Hematopoietic multipotent progenitor cell treated with erythropoietin and hydrocortisone succinate and interleukin-3 and kit ligand, for 8 days (in vitro differentiated cells): Measurements from ENCODE around the gene MROH7.

ENCODE experiments used
- DNase-seq: peaks from one replicate; pipeline ENCODE4 v3.0.0-alpha.2; 2015

Gene MROH7

DNA sequence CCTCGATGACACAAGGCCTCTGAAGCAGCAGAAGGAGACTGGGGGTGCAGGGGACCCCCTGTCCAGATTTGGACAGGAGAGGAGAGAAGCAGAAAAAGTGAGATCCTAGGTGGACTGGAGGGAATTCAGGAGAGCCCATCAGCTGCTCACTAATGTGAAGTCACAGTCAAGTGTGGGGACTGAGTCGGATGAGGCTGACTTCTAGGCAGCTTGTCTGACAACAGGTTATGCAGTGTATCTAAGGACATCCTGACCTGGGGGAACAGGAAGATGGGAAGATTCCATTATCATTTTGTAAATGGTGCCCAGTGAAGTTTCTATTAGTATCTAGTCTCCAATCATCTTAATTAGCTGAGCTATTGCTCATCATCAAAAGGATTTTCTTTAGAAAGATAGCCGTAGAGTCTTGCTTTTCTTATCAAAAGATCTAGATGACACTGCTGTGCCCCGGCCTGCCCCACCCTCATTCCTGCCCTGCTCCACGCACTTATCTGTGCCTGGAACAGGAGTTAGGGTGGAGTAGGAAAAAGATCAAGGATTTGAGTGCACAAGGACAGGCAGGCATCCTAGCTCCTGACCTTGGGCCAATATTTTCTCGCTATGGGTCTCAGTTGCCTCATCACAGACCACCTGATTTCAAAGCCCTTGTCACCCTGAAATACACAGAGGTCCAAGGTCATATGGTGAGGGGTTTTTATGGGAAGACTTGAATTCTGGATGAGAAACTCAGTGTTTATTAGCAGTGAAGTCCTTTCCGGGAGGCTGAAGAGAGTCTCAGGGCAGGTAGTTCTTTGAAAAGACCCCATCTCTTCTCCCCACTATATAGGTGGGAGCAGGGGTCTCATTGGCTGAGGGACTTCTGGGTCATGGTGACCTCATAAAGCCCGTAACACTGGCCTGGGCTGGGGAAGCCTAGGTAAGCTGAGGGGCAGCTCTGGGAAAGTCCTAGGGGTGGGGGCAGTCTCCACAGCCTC lies at the start of gene MROH7:
Gene MROH7 (plus strand): TSS at position 924 of the 974 bp plus-strand sequence. CDS start 11,141 bp downstream, outside the sequence.
- DNase-seq = no peak

DNA sequence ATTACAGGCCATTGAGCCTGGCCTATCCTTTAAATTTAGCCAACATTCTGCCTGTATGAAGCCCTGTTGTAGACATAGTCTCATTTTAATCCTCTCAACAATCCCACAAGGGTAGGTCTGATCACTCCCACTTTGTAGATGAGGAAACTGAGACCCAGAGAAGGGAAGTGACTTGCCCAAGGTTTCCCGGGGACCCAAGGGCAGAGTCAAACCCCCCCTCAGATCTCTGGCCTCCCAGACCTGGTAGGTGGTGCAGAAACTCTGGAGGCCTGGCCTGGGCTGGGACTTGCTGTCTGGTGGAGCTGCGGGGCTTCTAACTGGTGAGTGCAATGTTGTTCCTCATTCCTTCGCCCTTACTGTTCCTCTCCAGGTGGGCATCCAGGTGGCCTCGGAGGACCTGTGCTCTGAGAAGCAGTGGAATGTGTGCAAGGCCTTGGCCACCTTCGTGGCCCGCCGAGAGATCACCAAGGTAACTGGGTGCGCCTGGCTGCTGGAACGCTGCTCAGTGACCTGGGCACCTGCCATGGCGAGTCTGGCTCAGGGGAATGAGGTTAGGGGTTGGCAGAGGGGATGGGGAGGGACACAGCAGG lies 47.9 kb upstream of the MROH7 start:
- no peak for DNase-seq

DNA sequence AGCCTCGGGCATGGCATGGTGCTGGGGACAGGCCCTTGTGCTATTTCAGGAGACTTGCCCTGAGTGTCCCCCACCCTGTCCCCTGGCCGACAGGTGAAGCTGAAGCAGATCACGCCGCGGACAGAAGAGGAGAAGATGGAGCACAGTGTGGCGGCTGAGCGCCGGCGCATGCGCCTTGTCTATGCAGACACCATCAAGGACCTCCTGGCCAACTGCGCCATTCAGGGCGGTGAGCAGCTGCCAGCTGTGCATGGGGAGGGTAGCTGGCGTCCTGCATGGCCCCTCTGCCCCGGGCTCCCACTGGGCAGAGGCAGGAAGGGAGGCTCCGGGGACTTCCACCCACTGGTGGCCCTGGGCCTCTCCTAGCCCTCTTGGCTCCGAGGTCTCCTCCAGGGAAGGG lies 47.1 kb upstream of the MROH7 start:
- DNase-seq = no peak

DNA sequence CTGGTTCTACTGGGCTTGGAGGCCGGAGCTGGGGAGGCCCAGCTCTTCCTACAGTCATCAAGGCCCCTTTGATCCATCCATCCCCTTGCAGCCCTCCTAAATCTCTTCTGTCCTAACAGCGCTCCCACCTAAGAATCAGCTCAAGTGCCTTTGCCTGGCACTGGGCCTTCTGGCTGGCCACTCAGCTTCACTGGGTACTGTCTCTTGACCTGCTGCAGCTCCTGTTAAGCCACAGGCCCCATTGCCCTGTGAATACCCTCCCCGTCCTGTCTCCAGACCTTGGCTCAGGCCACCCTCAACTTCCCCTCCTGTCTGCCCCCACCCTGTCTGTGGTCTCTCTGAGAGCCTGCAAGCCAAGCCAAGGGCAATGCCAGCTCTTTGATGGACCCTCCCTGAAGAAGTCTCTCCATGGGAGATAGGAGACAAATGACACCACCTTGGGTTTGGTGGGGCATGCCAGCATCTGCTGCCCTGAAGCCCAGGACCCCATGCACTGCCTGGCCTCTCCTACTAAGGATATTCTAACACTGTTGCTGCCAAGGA lies 45.6 kb upstream of the MROH7 start:
- DNase-seq = no peak

DNA sequence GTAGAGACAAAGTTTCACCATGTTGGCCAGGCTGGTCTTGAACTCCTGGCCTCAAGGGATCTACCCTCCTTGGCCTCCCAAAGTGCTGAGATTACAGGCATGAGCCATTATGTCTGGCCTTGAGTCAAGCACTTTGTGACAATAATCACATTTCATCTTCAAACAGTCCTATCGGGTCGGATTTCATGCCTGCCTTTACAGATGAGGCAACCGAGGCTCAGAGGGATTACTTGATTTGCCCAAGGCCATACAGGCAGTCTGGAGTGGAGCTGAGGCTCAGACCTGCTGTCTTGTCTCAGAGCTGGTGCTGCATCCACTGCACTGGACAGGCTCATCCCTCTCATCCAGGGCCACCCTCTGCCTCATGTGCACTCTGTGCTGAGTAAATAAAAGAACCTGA lies 44.8 kb upstream of the MROH7 start:
- DNase-seq = no peak

DNA sequence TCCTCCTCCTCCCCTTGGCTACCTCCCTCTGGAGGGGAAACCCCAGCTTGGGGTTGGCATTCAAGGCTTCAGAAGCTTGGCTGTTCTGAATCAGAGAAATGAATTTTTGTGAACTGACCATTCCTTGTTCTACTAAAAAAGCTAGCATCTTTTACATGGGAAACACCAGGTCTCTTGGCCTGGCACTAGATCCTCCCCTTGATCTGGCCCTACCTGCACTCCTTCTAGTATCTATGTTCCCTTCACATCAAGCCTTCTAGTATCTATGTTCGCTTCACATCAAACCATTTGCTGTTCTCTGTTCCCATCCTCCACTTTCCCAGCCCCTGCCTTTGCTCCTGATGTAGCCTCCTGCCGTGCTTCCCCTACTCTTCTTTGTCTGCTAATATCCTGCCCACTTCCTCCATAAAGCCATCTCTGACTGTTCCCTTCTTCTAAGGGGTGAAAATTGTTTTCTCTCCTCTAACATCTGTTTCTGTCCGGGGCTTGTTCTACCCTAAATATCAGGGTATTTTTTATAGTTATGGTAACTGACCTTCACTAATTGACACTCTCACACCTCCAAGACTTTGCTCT lies 44.0 kb upstream of the MROH7 start:
- no peak for DNase-seq

DNA sequence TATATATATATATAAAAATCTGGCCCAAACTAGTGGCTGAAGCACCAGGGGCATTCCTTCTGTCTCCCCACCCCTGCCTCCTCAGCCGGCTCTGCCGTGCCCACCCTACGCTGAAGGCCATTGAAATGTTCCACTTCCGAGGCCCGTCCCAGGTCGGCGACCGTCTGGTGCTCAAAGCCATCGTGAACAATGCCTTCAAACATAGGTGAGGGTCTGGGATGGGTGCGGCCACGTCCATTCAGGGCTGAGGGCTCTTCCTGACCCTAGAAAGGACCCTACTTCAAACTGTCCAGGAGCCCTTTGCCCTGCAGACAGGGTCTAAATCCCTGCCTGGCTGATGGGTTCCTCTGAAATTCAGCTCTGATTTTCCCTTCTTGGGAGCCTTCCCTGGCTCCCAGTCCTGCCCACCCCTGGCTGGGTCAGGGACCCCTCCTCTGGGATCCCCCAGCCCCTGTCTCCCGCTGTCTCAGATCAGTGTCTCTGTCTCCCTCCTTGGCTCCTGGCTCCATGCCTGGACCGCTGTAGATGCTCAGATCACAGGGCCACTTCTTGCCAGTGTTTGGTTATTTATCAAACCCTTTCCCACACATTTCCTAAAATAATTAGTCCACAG lies 42.3 kb upstream of the MROH7 start:
- no peak for DNase-seq

DNA sequence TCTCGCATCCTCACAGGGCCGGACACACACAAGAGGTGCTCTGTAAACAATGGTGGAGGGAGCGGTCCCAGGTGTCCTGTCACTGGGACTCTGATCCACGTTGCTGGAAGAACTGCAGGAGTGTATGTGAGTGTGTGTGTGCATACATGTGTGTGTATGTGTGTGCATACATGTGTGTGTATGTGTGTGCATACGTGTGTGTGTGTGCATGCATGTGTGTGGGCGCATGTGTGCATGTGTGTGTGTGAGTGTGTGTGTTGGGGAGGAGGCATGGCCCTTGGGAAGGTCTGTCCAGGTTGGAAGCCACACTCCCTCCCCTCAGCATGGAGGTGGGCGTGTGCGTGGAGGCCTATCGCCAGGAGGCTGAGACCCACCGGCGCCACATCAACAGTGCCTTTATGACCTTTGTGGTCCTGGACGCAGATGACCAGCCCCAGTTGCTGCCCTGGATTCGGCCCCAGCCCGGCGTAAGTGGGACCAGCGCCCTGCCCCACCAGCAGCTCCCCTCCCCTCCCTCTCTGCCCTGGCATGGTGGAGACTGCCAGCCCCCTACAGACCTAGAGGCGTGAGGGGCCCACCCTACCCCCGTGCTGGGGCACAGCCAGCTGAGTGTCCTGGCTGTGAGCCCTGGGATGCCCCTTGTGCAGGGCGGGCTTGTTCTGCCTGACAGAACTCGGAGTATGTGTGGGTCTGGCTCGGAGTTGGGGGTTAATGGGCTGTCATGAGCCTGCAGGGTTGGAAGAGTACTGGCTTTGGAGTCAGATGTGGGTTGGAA lies 40.5 kb upstream of the MROH7 start:
- no peak for DNase-seq

DNA sequence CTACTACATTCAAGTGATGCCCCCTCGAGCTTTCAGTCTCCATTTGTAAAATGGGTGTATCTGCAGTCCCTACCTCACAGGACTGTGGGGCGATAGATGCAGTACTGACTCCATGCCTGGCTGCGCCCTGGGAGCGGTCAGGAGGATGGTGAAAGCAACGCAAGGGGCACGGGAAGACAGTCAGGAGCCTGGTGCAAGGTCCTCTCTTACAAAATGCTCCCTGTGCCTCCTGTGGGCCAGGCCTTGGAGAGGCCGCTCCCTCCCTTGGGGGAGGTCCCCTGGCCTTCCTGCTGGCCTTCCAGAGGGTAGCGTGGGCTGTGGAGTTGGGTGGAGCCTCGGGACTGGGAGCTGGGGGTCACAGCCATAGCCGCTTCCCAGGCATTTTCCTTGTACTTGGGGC lies 39.9 kb upstream of the MROH7 start:
- no peak for DNase-seq

DNA sequence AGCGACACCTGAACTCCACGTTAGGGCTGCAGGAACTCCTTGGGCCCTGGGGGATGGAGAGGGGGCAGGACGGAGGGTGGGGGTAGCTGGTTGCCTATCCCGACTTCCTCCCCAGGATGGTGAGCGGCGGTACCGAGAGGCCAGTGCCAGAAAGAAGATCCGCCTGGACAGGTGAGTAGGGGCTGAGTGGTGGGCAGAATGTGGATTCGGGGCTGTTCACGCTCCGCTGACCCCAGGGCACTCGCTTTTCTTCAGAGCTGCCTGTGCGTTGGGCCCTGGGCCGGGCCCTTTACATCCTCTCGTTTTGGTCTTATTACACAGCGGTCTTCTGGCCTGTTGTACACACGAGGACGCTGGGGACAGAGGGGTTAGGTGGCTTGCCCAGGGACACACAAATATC lies 39.0 kb upstream of the MROH7 start:
- no peak for DNase-seq

DNA sequence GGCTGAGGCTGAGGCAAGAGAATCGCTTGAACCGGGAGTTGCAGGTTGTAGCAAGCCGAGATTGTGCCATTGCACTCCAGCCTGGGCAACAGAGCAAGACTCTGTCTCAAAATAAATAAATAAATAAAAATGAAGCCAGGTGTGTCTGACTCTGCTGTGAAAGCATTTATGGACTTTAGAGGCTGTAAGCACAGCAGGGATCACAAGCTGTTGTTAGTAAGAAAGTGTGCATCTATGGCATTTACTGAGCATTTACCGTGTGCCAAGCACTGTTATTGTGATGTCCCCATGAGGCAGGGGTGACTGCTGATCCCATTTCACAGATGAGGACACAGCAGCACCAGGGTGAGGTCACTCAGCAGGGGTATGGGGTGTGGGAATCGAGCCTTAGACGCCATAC lies 38.3 kb upstream of the MROH7 start:
- DNase-seq = no peak

DNA sequence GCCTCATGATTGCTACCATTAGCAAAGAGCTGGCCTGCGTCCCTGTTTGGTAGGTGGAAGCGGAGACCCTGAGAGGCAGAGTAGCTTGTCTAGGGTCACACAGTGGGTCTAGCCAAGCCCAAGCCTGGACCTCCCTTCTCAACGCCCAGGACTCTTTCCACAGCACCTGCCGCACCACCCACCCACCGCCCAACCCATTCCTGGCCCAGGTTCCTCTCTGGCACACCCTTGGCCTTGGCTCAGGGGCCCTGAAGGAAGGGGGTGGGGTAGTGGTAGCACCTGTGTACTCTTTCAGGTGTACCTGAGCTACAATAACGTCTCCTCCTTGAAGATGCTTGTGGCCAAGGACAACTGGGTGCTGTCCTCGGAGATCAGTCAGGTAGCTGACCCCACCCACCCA lies 37.5 kb upstream of the MROH7 start:
- DNase-seq = no peak

DNA sequence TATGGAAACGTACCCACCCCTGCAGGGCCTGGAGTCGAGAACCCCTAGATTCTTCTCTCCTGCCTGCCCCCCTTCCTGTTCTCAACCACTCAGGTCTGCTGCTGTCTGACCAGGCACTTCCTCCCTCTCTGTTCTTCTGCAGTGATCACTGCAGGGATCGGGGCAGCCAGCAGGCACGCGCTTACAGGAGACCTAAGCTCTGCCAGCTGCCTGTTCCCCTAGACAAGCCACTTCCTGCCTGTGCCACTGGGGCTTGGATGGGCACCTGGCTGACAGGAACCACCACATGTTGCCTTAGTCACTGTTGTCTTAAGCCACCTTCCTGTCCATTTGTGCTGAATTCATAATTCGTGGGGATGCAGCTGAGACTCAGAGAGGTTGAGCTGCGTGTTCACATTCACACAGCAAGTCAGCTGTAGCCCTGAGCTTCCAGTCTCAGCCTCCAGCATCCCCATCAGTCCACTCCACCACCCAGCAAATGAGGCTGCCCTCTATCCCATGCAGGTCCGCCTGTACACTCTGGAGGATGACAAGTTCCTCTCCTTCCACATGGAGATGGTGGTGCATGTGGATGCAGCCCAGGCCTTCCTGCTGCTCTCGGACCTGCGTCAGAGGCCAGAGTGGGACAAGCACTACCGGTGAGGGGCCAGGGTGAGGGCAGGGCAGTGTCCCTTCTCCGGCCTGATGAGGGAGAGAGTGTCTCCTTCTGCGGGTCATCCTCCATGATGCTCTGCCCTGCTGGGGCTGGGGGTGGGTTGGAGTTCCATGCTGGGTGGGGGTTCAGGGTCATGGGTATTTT lies 36.8 kb upstream of the MROH7 start:
- no peak for DNase-seq

DNA sequence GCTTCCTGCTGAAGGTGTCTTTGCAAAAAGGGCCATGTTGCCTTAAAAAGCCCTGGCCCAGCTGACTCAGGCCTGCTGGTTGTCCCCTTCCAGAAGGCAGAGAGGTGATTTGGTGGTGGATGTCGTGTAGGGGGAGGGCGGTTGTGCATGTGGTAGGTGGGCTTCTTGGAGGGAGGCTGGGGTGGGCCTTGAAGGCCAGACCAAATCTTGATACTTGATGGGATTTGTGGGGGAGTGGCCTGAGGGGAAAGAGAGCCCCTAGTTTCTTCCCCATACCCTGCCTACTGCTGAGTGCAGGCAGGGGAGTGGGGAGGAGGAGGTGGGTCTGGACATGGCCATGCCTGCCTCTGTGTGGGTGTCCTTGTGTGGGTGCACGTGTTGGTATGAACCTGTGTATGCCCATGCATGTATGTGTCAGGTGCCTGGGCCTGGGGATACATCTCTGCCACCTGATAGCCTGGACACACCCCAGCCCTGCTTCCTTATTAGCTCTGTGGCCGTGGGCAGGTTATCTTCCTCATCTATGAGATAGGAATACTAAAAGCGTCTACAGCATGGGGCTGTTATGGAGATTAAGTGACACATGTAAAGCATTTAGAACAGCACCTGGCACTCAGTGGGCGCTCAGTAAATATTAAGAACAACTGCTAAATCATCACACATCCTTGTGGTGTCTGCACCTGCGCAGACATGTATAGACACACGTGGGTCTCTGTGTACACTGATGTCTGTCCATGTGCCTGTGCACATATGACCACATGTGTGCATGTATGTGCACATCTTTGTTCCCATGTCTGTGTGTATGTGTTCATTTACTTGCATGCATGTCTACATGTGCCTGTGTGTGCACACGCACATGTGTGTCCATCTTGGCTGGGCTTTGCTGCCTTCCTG lies 35.2 kb upstream of the MROH7 start:
- no peak for DNase-seq

DNA sequence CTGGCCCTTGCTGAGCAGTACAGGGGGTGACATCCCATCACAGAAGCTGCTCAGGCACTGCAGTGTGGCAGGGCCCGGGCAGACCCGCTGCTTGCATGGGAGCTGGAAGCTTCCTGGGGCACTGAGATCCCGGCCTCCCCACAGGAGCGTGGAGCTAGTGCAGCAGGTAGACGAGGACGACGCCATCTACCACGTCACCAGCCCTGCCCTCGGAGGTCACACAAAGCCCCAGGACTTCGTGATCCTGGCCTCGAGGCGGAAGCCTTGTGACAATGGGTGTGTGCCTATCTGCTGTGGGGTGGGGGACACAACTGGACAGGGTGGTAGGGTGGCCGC lies 34.6 kb upstream of the MROH7 start:
- DNase-seq = no peak

DNA sequence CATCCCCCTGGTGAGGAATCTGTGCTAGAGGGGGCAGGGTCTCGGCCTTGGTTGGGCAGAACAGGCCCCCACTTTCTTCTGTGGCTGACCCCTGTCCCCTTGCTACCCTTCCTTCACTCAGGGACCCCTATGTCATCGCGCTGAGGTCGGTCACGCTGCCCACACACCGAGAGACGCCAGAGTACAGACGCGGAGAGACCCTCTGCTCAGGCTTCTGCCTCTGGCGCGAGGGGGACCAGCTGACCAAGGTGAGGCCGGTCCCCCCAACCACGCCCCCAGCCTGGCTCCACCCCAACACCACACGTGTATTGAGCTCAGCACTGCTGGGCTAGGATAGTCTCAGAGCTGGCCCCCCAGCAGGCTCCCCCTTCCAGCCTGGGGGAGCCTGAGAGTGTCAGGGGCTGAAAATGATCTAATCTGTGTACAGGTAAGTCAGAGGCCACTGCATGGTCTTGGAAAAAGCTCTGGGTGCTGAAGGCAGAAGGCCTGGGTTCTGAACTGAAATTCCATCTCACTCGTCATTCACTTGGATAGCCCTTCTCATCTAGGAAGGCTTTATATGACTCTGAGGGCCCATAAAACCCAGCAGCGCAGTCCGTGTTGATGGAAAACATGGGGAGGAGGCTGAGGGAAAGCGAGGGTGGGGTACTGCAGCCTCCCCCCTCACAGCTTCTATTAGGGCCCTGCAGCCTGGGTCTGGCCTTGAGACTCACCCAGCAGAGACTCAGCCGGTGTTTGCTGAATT lies 33.6 kb upstream of the MROH7 start:
- DNase-seq = no peak

DNA sequence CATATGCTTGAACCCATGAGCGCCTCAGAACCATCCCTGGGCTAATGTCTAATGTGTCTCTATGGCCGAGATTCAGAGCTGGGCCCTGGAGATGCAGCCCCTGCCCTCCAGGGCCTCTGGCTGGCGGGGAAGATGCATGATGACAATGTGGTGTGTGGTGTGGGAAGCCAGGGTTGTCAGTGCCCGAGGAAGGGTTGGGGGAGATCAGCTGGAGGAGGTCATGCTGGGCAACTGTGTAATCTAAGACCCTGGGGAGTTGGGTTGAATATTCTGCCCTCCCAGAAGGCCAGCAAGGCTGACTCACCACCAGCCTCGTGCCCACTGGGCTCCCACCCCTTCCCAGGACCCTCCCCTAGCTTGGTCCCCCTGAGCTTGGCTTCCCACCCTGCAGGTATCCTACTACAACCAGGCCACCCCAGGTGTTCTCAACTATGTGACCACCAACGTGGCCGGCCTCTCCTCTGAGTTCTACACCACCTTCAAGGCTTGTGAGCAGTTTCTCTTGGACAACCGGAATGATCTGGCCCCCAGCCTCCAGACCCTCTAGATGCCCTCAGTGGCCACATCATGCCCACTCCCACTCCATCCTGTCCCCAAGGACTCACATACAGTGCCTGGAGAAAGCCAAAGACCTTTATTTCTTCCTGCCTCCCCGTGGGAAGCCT lies 32.9 kb upstream of the MROH7 start:
- DNase-seq = no peak

DNA sequence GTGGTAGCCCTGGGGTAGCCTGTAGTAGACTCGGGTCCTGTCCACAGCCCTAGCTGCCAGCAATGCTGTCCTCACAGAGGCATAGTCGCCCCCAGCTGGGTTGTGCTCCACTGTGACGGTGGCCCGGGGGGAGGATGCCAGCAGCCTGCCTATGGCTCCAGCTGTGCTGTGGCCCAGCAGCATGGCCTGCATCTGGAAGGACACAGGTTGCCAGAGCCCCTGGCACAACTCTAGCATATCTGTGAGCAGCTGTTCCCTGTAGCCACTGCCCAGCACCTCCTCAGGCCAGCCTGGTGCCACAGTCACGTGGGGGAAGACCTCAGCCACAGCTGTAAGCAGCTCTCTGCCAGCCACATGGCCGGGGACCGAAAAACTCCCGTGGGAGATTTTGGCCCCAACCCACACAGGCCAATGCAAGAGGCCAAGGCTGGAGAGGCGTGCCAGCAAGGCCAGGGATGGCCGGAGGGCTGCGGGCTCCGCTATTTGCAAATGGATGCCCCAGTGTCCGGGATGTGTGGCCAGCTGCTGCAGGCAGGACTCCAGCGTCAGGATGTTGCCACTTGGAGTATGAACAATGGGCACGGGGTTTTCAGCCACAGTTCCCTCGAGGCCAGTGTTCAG lies 32.2 kb upstream of the MROH7 start:
- no peak for DNase-seq

DNA sequence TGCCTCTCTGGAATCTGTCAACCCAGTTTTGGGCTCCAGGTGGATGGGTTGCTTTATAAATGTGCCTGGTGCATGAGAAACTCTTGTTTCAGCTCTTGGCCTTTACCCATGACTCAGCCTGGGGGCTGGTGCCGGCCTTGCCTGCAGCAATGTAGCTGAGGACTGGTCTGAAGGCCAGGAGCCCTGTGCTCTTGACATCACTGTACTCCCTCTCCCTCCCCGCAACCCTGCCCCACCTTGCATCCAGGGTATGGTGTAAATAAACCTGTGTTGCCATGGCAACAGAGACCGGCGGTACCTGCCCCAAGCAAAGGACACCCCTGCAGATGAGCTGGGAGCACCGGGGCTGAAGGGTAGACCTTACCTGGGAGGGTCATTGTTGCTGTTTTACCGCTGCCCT lies 31.5 kb upstream of the MROH7 start:
- DNase-seq = no peak
